ENCODE results near the gene ABHD2. TPM values are rescaled to one million over a fixed set of nuclear protein-coding genes. Genes with fewer than 3 reads are reported as not detected.

Gene ABHD2
- total RNA-seq, 2 experiments from 2014 or later, result 36.0 to 39.2 TPM

GRCh38 chr15:89161666-89162065 lies 73.4 kb downstream of the ABHD2 start:
- H3K36me3 Mint-ChIP-seq (ENCODE audit: low read depth), result peaks cover 76% of the 10 kb centered on the region

GRCh38 chr15:89163271-89164055 lies 75.2 kb downstream of the ABHD2 start:
- Histone ChIP-seq H3K27me3 (ENCODE audit: control insufficient read depth in 1 of 2, insufficient read depth in 2 of 2, low read length in 2 of 2) (no peaks in the 10 kb centered on the region), H3K4me3 (ENCODE audit: low read length) (no peak overlapping the region), H3K36me3 (ENCODE audit: insufficient read depth, low read length) (peaks cover 11% of the 10 kb centered on the region), H3K27ac (ENCODE audit: low read depth in 1 of 2, low read length in 2 of 2) (no peak overlapping the region), H3K4me1 (ENCODE audit: insufficient read depth, low read length) (peaks cover 3% of the 10 kb centered on the region), H3K9me3 (ENCODE audit: control insufficient read depth in 1 of 2, insufficient read depth in 1 of 2, low read length in 2 of 2) (no peaks in the 10 kb centered on the region)
- Mint-ChIP-seq H3K27ac (no peak overlapping the region), H3K4me1 (ENCODE audit: low read depth) (no peaks in the 10 kb centered on the region), H3K4me3 (no peak overlapping the region), H3K36me3 (ENCODE audit: low read depth) (peaks cover 59% of the 10 kb centered on the region), H3K9me3 (no peaks in the 10 kb centered on the region), H3K27me3 (no peaks in the 10 kb centered on the region)
- POLR2A ChIA-PET, result no interaction called here
- intact Hi-C loops (cut with DNase I, micrococcal nuclease), result no loop called here
- TF ChIP-seq CTCF (IDR thresholded peaks at IDR 0.05), result no peak
- ATAC-seq (ENCODE audit: poor library complexity) (no peak), DNase-seq (no peak)
- CTCF ChIA-PET, result no interaction called here

More at GRCh38 chr15:89161666-89162065, 73.4 kb downstream of the ABHD2 start:
- H3K27ac Mint-ChIP-seq, result no peak overlapping the region
- ChIA-PET POLR2A (no interaction called here), CTCF (no interaction called here)
- Histone ChIP-seq H3K4me3 (ENCODE audit: low read length) (no peak overlapping the region), H3K27ac (ENCODE audit: low read depth in 1 of 2, low read length in 2 of 2) (no peak overlapping the region), H3K36me3 (ENCODE audit: insufficient read depth, low read length) (peaks cover 19% of the 10 kb centered on the region), H3K4me1 (ENCODE audit: insufficient read depth, low read length) (no peaks in the 10 kb centered on the region), H3K27me3 (ENCODE audit: control insufficient read depth in 1 of 2, insufficient read depth in 2 of 2, low read length in 2 of 2) (no peaks in the 10 kb centered on the region), H3K9me3 (ENCODE audit: control insufficient read depth in 1 of 2, insufficient read depth in 1 of 2, low read length in 2 of 2) (no peaks in the 10 kb centered on the region)
- no peaks in the 10 kb centered on the region for H3K9me3 Mint-ChIP-seq
- intact Hi-C loops (cut with DNase I, micrococcal nuclease), result no loop called here
- no peaks in the 10 kb centered on the region for H3K27me3 Mint-ChIP-seq
- no peak overlapping the region for H3K4me3 Mint-ChIP-seq
- no peak for DNase-seq
- ATAC-seq (ENCODE audit: poor library complexity), result no peak
- no peaks in the 10 kb centered on the region for H3K4me1 Mint-ChIP-seq (ENCODE audit: low read depth)
- TF ChIP-seq CTCF (IDR thresholded peaks at IDR 0.05), result no peak

GRCh38 chr15:89164712-89165211 lies 76.5 kb downstream of the ABHD2 start:
- ChIA-PET CTCF (interaction anchor here (1.7 kb wide), 1 partner anchor 13 kb away, joined by 6 read pairs; no protein-coding TSS in a partner anchor), POLR2A (interaction anchor here (0.6 kb wide), 1 partner anchor 466 kb away, joined by 3 read pairs; no protein-coding TSS in a partner anchor)
- H3K4me3 ChIP-seq (ENCODE audit: low read length), result no peak overlapping the region
- intact Hi-C loops (cut with DNase I, micrococcal nuclease), result no loop called here
- TF ChIP-seq CTCF (IDR thresholded peaks at IDR 0.05), result no peak
- Mint-ChIP-seq H3K27me3 (no peaks in the 10 kb centered on the region), H3K4me1 (ENCODE audit: low read depth) (no peaks in the 10 kb centered on the region), H3K4me3 (no peak overlapping the region), H3K27ac (no peak overlapping the region), H3K9me3 (no peaks in the 10 kb centered on the region), H3K36me3 (ENCODE audit: low read depth) (peaks cover 48% of the 10 kb centered on the region)
- no peaks in the 10 kb centered on the region for H3K9me3 ChIP-seq (ENCODE audit: control insufficient read depth in 1 of 2, insufficient read depth in 1 of 2, low read length in 2 of 2)
- no peak for DNase-seq
- H3K27ac ChIP-seq (ENCODE audit: low read depth in 1 of 2, low read length in 2 of 2), result no peak overlapping the region
- no peaks in the 10 kb centered on the region for H3K27me3 ChIP-seq (ENCODE audit: control insufficient read depth in 1 of 2, insufficient read depth in 2 of 2, low read length in 2 of 2)
- peaks cover 11% of the 10 kb centered on the region for H3K36me3 ChIP-seq (ENCODE audit: insufficient read depth, low read length)
- ATAC-seq (ENCODE audit: poor library complexity), result no peak
- H3K4me1 ChIP-seq (ENCODE audit: insufficient read depth, low read length), result peaks cover 3% of the 10 kb centered on the region

Measured in CD4-positive, alpha-beta T cell (primary cell).